Common myeloid progenitor, CD34-positive (primary cell): ENCODE results near the gene ADAM12.

Experiments
- CTCF ChIA-PET: fragments of 350-600 bp; sonication (Branson Sonifier 250); formaldehyde crosslinking; loops from one replicate; lab custom pipeline; 2021; ENCODE audit warnings: antibody characterized with exemption; lab: Charles Lee
- POLR2A ChIA-PET: fragments of 350-600 bp; sonication (Branson Sonifier 250); formaldehyde crosslinking; loops from one replicate; lab custom pipeline; 2021; ENCODE audit warnings: antibody characterized with exemption; lab: Charles Lee
- DNase-seq, 3 donors: peaks; one replicate each; pipeline versions ENCODE4 v3.0.0 to v3.0.0-alpha.2; 2013
- H3K27ac ChIP-seq, 2 experiments: 1 replicate in 1 of 2; 2 replicates in 1 of 2; pipeline ENCODE4 v1.7.0; 2013; ENCODE audit warnings: inconsistent platforms in 2 of 2, low read length in 2 of 2, mild to moderate bottlenecking in 2 of 2, low read depth in 1 of 2, moderate library complexity in 1 of 2; ENCODE audit not compliant: severe bottlenecking in 2 of 2, insufficient read depth in 1 of 2, poor library complexity in 1 of 2
- H3K27me3 ChIP-seq, 5 experiments: replicated peaks in 2 of 5; 1 replicate in 3 of 5; 2 replicates in 2 of 5; pipeline versions ENCODE4 v1.6.1 to v1.7.0; 2013; ENCODE audit warnings: low read length in 4 of 5, mild to moderate bottlenecking in 2 of 5, moderate library complexity in 2 of 5, inconsistent platforms in 1 of 5; ENCODE audit not compliant: insufficient read depth in 5 of 5, control insufficient read depth in 4 of 5
- H3K36me3 ChIP-seq, 4 experiments: 1 replicate in 2 of 4; 2 replicates in 2 of 4; pipeline versions ENCODE4 v1.6.1 to v1.7.0; 2013; ENCODE audit warnings: low read length in 3 of 4, control low read depth in 1 of 4, mild to moderate bottlenecking in 1 of 4; ENCODE audit not compliant: control insufficient read depth in 4 of 4, insufficient read depth in 4 of 4
- H3K4me1 ChIP-seq, 4 experiments: 1 replicate in 3 of 4; 2 replicates in 1 of 4; pipeline versions ENCODE4 v1.6.1 to v1.7.1; 2013; ENCODE audit warnings: low read length in 3 of 4, mild to moderate bottlenecking in 3 of 4, control low read depth in 1 of 4, inconsistent platforms in 1 of 4, moderate library complexity in 1 of 4; ENCODE audit not compliant: control insufficient read depth in 4 of 4, insufficient read depth in 4 of 4; ENCODE audit errors: control extremely low read depth in 1 of 4
- H3K4me3 ChIP-seq, 7 experiments: 1 replicate in 4 of 7; 2 replicates in 3 of 7; pipeline versions ENCODE4 v1.5.1 to v1.7.0; 2013; ENCODE audit warnings: mild to moderate bottlenecking in 7 of 7, low read length in 6 of 7, moderate library complexity in 6 of 7, inconsistent platforms in 2 of 7, low read depth in 2 of 7, control low read depth in 1 of 7; ENCODE audit not compliant: insufficient read depth in 4 of 7, control insufficient read depth in 1 of 7; ENCODE audit errors: extremely low read depth in 1 of 7
- H3K9me3 ChIP-seq, 5 experiments: 1 replicate in 4 of 5; 2 replicates in 1 of 5; pipeline versions ENCODE4 v1.6.1 to v1.7.1; 2013; ENCODE audit warnings: low read length in 4 of 5, mild to moderate bottlenecking in 2 of 5, inconsistent platforms in 1 of 5, low read depth in 1 of 5, moderate library complexity in 1 of 5; ENCODE audit not compliant: control insufficient read depth in 4 of 5, insufficient read depth in 2 of 5; ENCODE audit errors: control extremely low read depth in 1 of 5
- WGBS: methylation state at CpG from one replicate; pipeline ENCODE4 v1.1.5; 2013; ENCODE audit not compliant: insufficient coverage; 5-methylcytosine and 5-hydroxymethylcytosine counted together

Gene ADAM12

DNA sequence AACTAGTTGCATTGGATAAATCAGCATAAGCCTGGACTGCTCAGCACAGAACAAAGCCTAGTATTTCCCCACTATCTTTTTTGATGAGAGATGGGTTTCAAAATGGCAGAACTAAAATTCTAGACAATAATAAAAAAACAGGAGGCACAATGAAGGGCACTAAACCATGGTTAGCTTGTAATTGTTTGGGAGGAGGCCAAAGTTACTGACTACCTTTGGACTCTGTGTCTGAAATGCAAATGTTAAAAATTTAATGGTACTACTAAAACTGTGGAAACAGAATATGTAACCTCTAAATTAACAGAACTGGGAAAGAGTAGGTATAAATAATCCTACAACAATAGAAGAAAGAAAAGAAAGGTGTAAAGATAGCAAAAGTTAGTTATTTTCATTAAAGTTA is 13.0 kb downstream of the ADAM12 start:
- Histone ChIP-seq H3K4me1 (no peaks in the 10 kb centered on the region), H3K9me3 (peaks cover 0 to 5% (median 0%) of the 10 kb centered on the region in 5 experiments), H3K4me3 (no peak overlapping the region), H3K36me3 (no peaks in the 10 kb centered on the region), H3K27ac (no peak overlapping the region), H3K27me3 (peaks cover 0 to 2% (median 0%) of the 10 kb centered on the region in 5 experiments)
- ChIA-PET CTCF (no interaction called here), POLR2A (no interaction called here)
- DNase-seq = no peak

GRCh38 chr10:126374435-126374834 is 13.8 kb downstream of the ADAM12 start:
- H3K27me3 ChIP-seq = peaks cover 0 to 4% (median 0%) of the 10 kb centered on the region in 5 experiments
- H3K4me1 ChIP-seq = no peaks in the 10 kb centered on the region
- POLR2A ChIA-PET = no interaction called here
- no CpG with 5 or more reads among the region's 2 CpGs for WGBS
- peaks cover 0 to 5% (median 0%) of the 10 kb centered on the region in 5 experiments for H3K9me3 ChIP-seq
- CTCF ChIA-PET = no interaction called here
- H3K4me3 ChIP-seq = no peak overlapping the region
- no peak overlapping the region for H3K27ac ChIP-seq
- no peak for DNase-seq
- H3K36me3 ChIP-seq = no peaks in the 10 kb centered on the region

DNA sequence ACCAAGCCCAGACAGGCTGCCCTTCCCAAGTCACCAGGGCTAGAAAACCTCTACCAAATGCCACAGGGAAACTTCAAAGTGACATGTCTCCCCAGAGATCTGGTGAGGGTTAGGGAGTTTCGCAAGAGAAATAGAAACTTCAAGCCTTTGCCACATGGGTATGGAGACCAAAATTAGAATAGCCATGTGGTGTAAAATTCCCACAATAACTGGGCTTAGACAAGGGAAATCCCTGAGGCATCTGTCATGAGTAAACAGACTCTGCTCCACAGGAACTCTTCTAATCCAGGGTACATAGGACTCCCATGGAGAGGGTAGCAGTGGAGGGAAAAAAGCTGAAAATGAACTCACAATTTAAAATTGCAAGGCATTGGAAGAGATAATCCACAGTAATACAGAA is 14.3 kb downstream of the ADAM12 start:
- no peaks in the 10 kb centered on the region for H3K36me3 ChIP-seq
- no peaks in the 10 kb centered on the region for H3K4me1 ChIP-seq
- 100% methylated on average over 1 of the region's 1 CpG for WGBS
- H3K4me3 ChIP-seq = no peak overlapping the region
- peaks cover 0 to 5% (median 0%) of the 10 kb centered on the region in 5 experiments for H3K9me3 ChIP-seq
- H3K27me3 ChIP-seq = peaks cover 0 to 4% (median 0%) of the 10 kb centered on the region in 5 experiments
- CTCF ChIA-PET = interaction anchor here (0.6 kb wide), 1 partner anchor 143 kb away, joined by 3 read pairs; no protein-coding TSS in a partner anchor
- POLR2A ChIA-PET = no interaction called here
- no peak for DNase-seq
- no peak overlapping the region for H3K27ac ChIP-seq

DNA sequence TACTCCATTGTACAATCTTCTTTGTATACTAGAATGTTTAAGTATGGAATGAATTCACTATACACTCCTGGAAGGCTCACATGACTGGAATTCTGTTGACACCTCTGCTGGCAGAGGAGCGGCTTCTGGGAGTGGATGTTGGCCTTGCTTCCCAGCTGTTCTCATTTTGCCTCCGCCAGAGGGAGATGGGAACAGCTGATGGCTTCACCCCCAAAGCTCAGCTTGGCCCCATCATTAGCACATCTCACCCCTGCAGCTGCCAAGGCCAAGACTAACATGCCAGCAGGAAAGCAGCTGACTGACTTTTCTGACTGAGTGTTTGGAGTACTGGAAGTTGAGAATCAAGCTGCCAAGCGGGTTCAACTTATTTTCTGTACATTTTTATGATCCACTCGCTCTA is 15.1 kb downstream of the ADAM12 start:
- Histone ChIP-seq H3K9me3 (peaks cover 0 to 5% (median 0%) of the 10 kb centered on the region in 5 experiments), H3K4me3 (no peak overlapping the region), H3K36me3 (no peaks in the 10 kb centered on the region), H3K27me3 (peaks cover 0 to 4% (median 0%) of the 10 kb centered on the region in 5 experiments), H3K27ac (no peak overlapping the region), H3K4me1 (no peaks in the 10 kb centered on the region)
- no peak for DNase-seq
- WGBS = 100% methylated on average over 2 of the region's 4 CpGs
- POLR2A ChIA-PET = no interaction called here
- CTCF ChIA-PET = interaction anchor here (1.4 kb wide), 1 partner anchor 391 kb away, joined by 3 read pairs; no protein-coding TSS in a partner anchor

DNA sequence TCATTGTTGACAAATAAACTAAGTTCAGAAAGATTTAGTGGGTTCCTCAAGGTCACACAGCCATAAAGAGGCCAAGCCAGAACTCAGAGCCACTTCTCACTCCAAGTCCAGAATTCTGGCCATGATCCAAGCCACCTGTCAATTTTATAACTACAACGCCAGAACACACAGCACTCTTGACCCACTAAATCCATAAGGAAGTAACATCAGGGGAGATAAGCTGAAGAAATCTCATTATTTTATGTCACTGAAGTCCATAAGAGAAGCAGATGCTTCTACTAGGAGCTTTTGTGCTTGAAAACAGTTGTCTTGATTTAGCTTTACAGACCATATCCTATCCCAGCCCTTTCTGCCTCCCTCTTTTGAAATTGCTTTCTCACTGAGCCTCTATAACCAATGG is 15.9 kb downstream of the ADAM12 start:
- no peak for DNase-seq
- no peaks in the 10 kb centered on the region for H3K36me3 ChIP-seq
- CTCF ChIA-PET = interaction anchor here (1.4 kb wide), 1 partner anchor 390 kb away, joined by 3 read pairs; no protein-coding TSS in a partner anchor
- WGBS = no CpG with 5 or more reads among the region's 1 CpG
- peaks cover 0 to 4% (median 0%) of the 10 kb centered on the region in 5 experiments for H3K27me3 ChIP-seq
- no peaks in the 10 kb centered on the region for H3K4me1 ChIP-seq
- H3K9me3 ChIP-seq = peaks cover 0 to 5% (median 0%) of the 10 kb centered on the region in 5 experiments
- H3K27ac ChIP-seq = no peak overlapping the region
- POLR2A ChIA-PET = no interaction called here
- no peak overlapping the region for H3K4me3 ChIP-seq

GRCh38 chr10:126369125-126369710 is 19.1 kb downstream of the ADAM12 start:
- peaks cover 0 to 4% (median 0%) of the 10 kb centered on the region in 5 experiments for H3K27me3 ChIP-seq
- no peaks in the 10 kb centered on the region for H3K4me1 ChIP-seq
- no peak overlapping the region for H3K4me3 ChIP-seq
- ChIA-PET CTCF (no interaction called here), POLR2A (no interaction called here)
- no peaks in the 10 kb centered on the region for H3K9me3 ChIP-seq
- WGBS = 88% methylated on average over 2 of the region's 4 CpGs
- H3K36me3 ChIP-seq = no peaks in the 10 kb centered on the region
- H3K27ac ChIP-seq = no peak overlapping the region
- no peak for DNase-seq

- Histone ChIP-seq H3K27me3 (no peaks in the 10 kb centered on the region), H3K4me1 (no peaks in the 10 kb centered on the region), H3K9me3 (peaks cover 0 to 33% (median 10%) of the 10 kb centered on the region in 5 experiments), H3K4me3 (no peak overlapping the region), H3K36me3 (no peaks in the 10 kb centered on the region), H3K27ac (no peak overlapping the region)
- ChIA-PET CTCF (no interaction called here), POLR2A (no interaction called here)
- no peak for DNase-seq
Measured at GRCh38 chr10:126357169-126357568, 31.1 kb downstream of the ADAM12 start.
